ENCODE measurements around the gene TANGO2. TPM values are rescaled to one million over a fixed set of nuclear protein-coding genes. Genes with fewer than 3 reads are reported as not detected.

Gene TANGO2
- total and polyA plus RNA-seq, 10 of the 15 experiments (the other 5 are each of a cell fraction or from before 2014, with no cell fraction given), result 4.0 to 24.8 (median 20.9) TPM

DNA sequence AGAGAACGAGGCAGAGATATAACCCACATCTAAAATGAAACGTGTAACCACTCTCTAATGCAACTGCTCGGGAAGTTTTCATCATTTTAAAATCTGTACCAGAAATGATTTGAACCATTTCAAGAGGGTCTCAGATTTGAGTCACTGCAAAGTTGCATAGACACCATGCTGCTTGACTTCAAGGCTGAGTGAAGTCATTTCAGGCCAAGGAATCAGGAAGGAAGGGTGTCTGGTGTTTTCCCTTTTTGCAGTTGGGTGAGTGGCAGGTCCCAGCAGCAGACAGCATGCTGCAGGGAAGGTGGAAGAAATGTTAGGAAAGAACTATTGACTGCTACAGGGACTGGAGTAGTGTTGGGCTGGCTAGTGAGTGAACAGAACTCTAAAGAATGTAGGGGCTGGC lies 16.5 kb downstream of the TANGO2 start (continued):
- no peak for TF ChIP-seq MEF2B (IDR thresholded peaks at IDR 0.05; ENCODE audit: partially characterized antibody, poor library complexity, severe bottlenecking)
- TF ChIP-seq EZH2 (IDR thresholded peaks at IDR 0.05; ENCODE audit: borderline replicate concordance, control insufficient read depth, low read depth, low read length), result no peak
- TF ChIP-seq IKZF2 (IDR thresholded peaks at IDR 0.05), result peak in 1 of 2 experiments; percentile 18; a peak in 1 of 4 replicates
- peak in 1 of 2 experiments; percentile 21; a peak in 1 of 4 replicates for TF ChIP-seq BHLHE40 (IDR thresholded peaks at IDR 0.05; ENCODE audit: borderline replicate concordance in 1 of 2, low read depth in 2 of 2, low read length in 1 of 2)
- TF ChIP-seq CREB1 (IDR thresholded peaks at IDR 0.05; ENCODE audit: low read depth), result peak; percentile 42
- TF ChIP-seq RUNX3 (IDR thresholded peaks at IDR 0.05; ENCODE audit: low read length), result peak; percentile 86
- TF ChIP-seq MTA3 (IDR thresholded peaks at IDR 0.05; ENCODE audit: borderline replicate concordance, low read length), result peak; percentile 59; the same call in 1 of the 2 replicates
- no peak for TF ChIP-seq CEBPZ (IDR thresholded peaks at IDR 0.05; ENCODE audit: low read depth, low read length)
- peak in 1 of 2 experiments; percentile 86; a peak in 2 of 4 replicates for TF ChIP-seq ETV6 (conservative IDR thresholded peaks at IDR 0.05 in 1 of 2, IDR thresholded peaks at IDR 0.05 in 1 of 2; ENCODE audit: borderline replicate concordance in 1 of 2, low read depth in 1 of 2)

DNA sequence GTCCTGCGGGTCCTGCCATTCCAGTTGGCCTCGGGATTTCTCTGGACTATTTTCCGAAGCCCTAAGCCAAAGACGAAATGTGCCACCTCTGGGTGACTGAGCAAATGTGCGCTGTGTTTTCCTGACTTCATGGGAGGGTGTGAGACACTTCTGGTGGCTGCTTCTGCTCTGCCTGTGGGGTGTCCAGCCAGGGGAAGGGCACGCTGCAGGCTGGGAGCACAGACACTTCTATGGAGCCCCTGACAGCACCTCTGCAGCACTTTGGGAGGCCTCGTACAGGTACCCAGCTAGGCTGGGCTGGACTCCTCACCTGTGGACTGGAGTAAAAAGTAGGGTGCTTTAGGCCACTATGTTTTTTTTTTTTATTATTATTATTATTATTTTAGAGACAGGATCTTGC lies 17.7 kb downstream of the TANGO2 start:
- ATAC-seq, result no peak
- Histone ChIP-seq H3K27me3 (replicated peaks in 1 of 2; ENCODE audit: control insufficient read depth in 2 of 2, insufficient read depth in 2 of 2, low read length in 1 of 2) (no peaks in the 10 kb centered on the region), H3K4me2 (ENCODE audit: control insufficient read depth, insufficient read depth) (no peak overlapping the region), H3K36me3 (ENCODE audit: control insufficient read depth in 2 of 2, insufficient read depth in 2 of 2, low read length in 1 of 2) (peaks cover 0 to 6% of the 10 kb centered on the region in 2 experiments; a peak in 2 of 4 replicates), H4K20me1 (ENCODE audit: control insufficient read depth, insufficient read depth) (no peaks in the 10 kb centered on the region), H3K9me3 (replicated peaks; ENCODE audit: control insufficient read depth, insufficient read depth, low read length) (peaks cover 6% of the 10 kb centered on the region; the same call in 2 of the 3 replicates), H3K4me1 (ENCODE audit: control insufficient read depth, insufficient read depth, low read length) (peaks cover 39% of the 10 kb centered on the region), H3K79me2 (ENCODE audit: control insufficient read depth, insufficient read depth, low read length) (no peaks in the 10 kb centered on the region), H3K4me3 (no peak overlapping the region), H2AFZ (ENCODE audit: control insufficient read depth, low read depth, low read length) (no peak overlapping the region), H3K9ac (ENCODE audit: control insufficient read depth, insufficient read depth, low read length) (no peak overlapping the region), H3K27ac (ENCODE audit: control insufficient read depth, insufficient read depth) (no peak overlapping the region)
- ChIA-PET RAD21 (ENCODE audit: unreplicated experiment) (no interaction called here), POLR2A (no interaction called here), CTCF (no interaction called here), SMC1A (ENCODE audit: uncharacterized antibody, unreplicated experiment) (no interaction called here)
- DNase-seq (ENCODE audit: low read depth, low spot score), result no peak
- in situ Hi-C loops (cut with MboI), result no loop called here
- TF ChIP-seq RAD51 (IDR thresholded peaks at IDR 0.05) (no peak), IKZF2 (IDR thresholded peaks at IDR 0.05) (no peak), TAF1 (IDR thresholded peaks at IDR 0.05; ENCODE audit: borderline replicate concordance, low read depth, low read length) (no peak), PAX8 (IDR thresholded peaks at IDR 0.05) (no peak), POLR2A (IDR thresholded peaks at IDR 0.05; ENCODE audit: low read depth, low read length) (0 out of 2 replicates have a peak, but pooled peaks have one; percentile 23)
- TF ChIP-seq, protein P1, sequence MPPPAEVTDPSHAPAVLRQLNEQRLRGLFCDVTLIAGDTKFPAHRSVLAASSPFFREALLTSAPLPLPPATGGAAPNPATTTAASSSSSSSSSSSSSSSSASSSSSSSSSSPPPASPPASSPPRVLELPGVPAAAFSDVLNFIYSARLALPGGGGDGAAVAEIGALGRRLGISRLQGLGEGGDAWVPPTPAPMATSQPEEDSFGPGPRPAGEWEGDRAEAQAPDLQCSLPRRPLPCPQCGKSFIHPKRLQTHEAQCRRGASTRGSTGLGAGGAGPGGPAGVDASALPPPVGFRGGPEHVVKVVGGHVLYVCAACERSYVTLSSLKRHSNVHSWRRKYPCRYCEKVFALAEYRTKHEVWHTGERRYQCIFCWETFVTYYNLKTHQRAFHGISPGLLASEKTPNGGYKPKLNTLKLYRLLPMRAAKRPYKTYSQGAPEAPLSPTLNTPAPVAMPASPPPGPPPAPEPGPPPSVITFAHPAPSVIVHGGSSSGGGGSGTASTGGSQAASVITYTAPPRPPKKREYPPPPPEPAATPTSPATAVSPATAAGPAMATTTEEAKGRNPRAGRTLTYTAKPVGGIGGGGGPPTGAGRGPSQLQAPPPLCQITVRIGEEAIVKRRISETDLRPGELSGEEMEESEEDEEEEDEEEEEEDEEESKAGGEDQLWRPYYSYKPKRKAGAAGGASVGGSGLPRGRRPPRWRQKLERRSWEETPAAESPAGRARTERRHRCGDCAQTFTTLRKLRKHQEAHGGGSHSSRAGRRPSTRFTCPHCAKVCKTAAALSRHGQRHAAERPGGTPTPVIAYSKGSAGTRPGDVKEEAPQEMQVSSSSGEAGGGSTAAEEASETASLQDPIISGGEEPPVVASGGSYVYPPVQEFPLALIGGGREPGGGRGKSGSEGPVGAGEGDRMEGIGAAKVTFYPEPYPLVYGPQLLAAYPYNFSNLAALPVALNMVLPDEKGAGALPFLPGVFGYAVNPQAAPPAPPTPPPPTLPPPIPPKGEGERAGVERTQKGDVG (CRISPR knock-in tag; IDR thresholded peaks at IDR 0.05), result no peak
- no peak for FAIRE-seq
- no TSS peak for BruUV-seq (replicated peaks)
- intact Hi-C loops (cut with micrococcal nuclease; ENCODE audit: unreplicated experiment), result no loop called here
- 95% methylated on average over 7 of the region's 7 CpGs for WGBS (ENCODE audit: insufficient coverage, insufficient replicate concordance, low lambda C conversion rate, missing lambda C conversion rate)
